GM12878 (cell line): Measurements from ENCODE around the gene MMP24. TPM values are rescaled to one million over a fixed set of nuclear protein-coding genes. Genes with fewer than 3 reads are reported as not detected.

Source experiments
- ATAC-seq: fragments of 200-7000 bp; cut with Tn5 transposase; 3 replicates; pipeline ENCODE4 v1.9.1; 2020; ENCODE audit warnings: mild to moderate bottlenecking, moderate library complexity
- BruUV-seq: library from RNA; stranded (reverse); fragments of 400-500 nt; replicated peaks from 2 replicates; lab custom pipeline; 2021; lab: Mats Ljungman, UMichigan
- CTCF ChIA-PET: fragments of 300-600 bp; sonication (Branson Sonifier 250); formaldehyde crosslinking; extraction: SDS; loops from one replicate; lab custom pipeline; 2021; ENCODE audit warnings: inconsistent platforms; lab: Yijun Ruan, JAX
- POLR2A ChIA-PET: fragments of 350-600 bp; formaldehyde crosslinking; extraction: SDS; loops from one replicate; lab custom pipeline; 2021; ENCODE audit warnings: inconsistent platforms; lab: Charles Lee
- RAD21 ChIA-PET: fragments of 300-600 bp; sonication (Branson Sonifier 250); formaldehyde crosslinking; loops from one replicate; lab custom pipeline; 2023; ENCODE audit warnings: antibody characterized with exemption; ENCODE audit not compliant: unreplicated experiment; lab: Charles Lee
- SMC1A ChIA-PET: fragments of 300-600 bp; sonication (Branson Sonifier 250); formaldehyde crosslinking; loops from one replicate; lab custom pipeline; 2023; ENCODE audit not compliant: unreplicated experiment, uncharacterized antibody; lab: Charles Lee
- DNase-seq: peaks from one replicate; pipeline ENCODE4 v3.0.0-alpha.2; 2011; ENCODE audit warnings: low read depth, low spot score
- FAIRE-seq: peaks from 3 replicates; lab custom pipeline; 2011; peaks lifted over from hg19 to GRCh38; lab: Jason Lieb, UNC
- H2AFZ ChIP-seq: 2 replicates; pipeline ENCODE4 v1.6.0; 2011; ENCODE audit warnings: low read depth, low read length, control low read depth; ENCODE audit not compliant: control insufficient read depth
- H3K27ac ChIP-seq: 2 replicates; pipeline ENCODE4 v1.5.1; 2011; ENCODE audit warnings: control low read depth; ENCODE audit not compliant: control insufficient read depth, insufficient read depth
- H3K27me3 ChIP-seq, 2 experiments: replicated peaks in 1 of 2; 2 replicates each; pipeline versions ENCODE4 v1.6.0 to v1.6.1; 2011; ENCODE audit warnings: low read length in 1 of 2; ENCODE audit not compliant: control insufficient read depth in 2 of 2, insufficient read depth in 2 of 2
- H3K36me3 ChIP-seq, 2 experiments: 2 replicates each; pipeline ENCODE4 v1.5.1; 2011; ENCODE audit warnings: low read length in 1 of 2; ENCODE audit not compliant: control insufficient read depth in 2 of 2, insufficient read depth in 2 of 2
- H3K4me1 ChIP-seq: 2 replicates; pipeline ENCODE4 v1.6.1; 2011; ENCODE audit warnings: mild to moderate bottlenecking, low read length, moderate library complexity, mixed read lengths; ENCODE audit not compliant: control insufficient read depth, insufficient read depth
- H3K4me2 ChIP-seq: 2 replicates; pipeline ENCODE4 v1.6.0; 2011; ENCODE audit warnings: control low read depth; ENCODE audit not compliant: control insufficient read depth, insufficient read depth
- H3K4me3 ChIP-seq: fragments of 200-600 bp; sonication (generic); 2 replicates; pipeline ENCODE4 v1.5.1; 2016
- H3K79me2 ChIP-seq: 2 replicates; pipeline ENCODE4 v1.6.0; 2011; ENCODE audit warnings: low read length; ENCODE audit not compliant: control insufficient read depth, insufficient read depth
- H3K9ac ChIP-seq: 2 replicates; pipeline ENCODE4 v1.8.0; 2011; ENCODE audit warnings: low read length, control low read depth, mixed read lengths; ENCODE audit not compliant: control insufficient read depth, insufficient read depth
- H3K9me3 ChIP-seq: replicated peaks from 3 replicates; pipeline ENCODE4 v1.5.1; 2011; ENCODE audit warnings: mild to moderate bottlenecking, low read length; ENCODE audit not compliant: control insufficient read depth, insufficient read depth
- H4K20me1 ChIP-seq: 2 replicates; pipeline ENCODE4 v1.6.0; 2011; ENCODE audit not compliant: control insufficient read depth, insufficient read depth
- CBX5 ChIP-seq: sonication (generic); IDR thresholded peaks from 2 replicates; pipeline ENCODE4 v1.6.1; 2016; ENCODE audit warnings: low read depth, moderate library complexity, mild to moderate bottlenecking, inconsistent platforms
- E2F8 ChIP-seq: fragments of 450-650 bp; IDR thresholded peaks from 2 replicates; pipeline ENCODE4 v1.6.1; 2018; ENCODE audit warnings: mild to moderate bottlenecking, low read depth, moderate library complexity; ENCODE audit not compliant: partially characterized antibody
- EED ChIP-seq: sonication (generic); IDR thresholded peaks from 2 replicates; pipeline ENCODE4 v1.6.1; 2016; ENCODE audit warnings: antibody characterized with exemption, low read depth
- MYB ChIP-seq: fragments of 150-350 bp; IDR thresholded peaks from 2 replicates; pipeline ENCODE4 v1.6.1; 2014; ENCODE audit warnings: mild to moderate bottlenecking, low read depth, low read length, borderline replicate concordance
- NKRF ChIP-seq: fragments of 450-650 bp; conservative IDR thresholded peaks from 2 replicates; pipeline ENCODE4 v1.6.1; 2017; ENCODE audit warnings: mild to moderate bottlenecking, moderate library complexity
- RCOR1 ChIP-seq: conservative IDR thresholded peaks from 2 replicates; pipeline ENCODE4 v1.6.1; 2012; ENCODE audit warnings: low read depth, low read length, improper control_type of control experiment
- RELA ChIP-seq: fragments of 450-650 bp; IDR thresholded peaks from 2 replicates; pipeline ENCODE4 v1.8.0; 2014; ENCODE audit warnings: borderline replicate concordance; ENCODE audit not compliant: partially characterized antibody
- SMARCA5 ChIP-seq: fragments of 450-650 bp; IDR thresholded peaks from 2 replicates; pipeline ENCODE4 v1.6.1; 2017; ENCODE audit warnings: mild to moderate bottlenecking
- TCF7 ChIP-seq: IDR thresholded peaks from 2 replicates; pipeline ENCODE4 v1.6.1; 2014; ENCODE audit warnings: antibody characterized with exemption, borderline replicate concordance
- USF2 ChIP-seq: IDR thresholded peaks from 2 replicates; pipeline ENCODE4 v1.6.1; 2011; ENCODE audit warnings: low read depth, low read length, improper control_type of control experiment, borderline replicate concordance
- YY1 ChIP-seq: IDR thresholded peaks from 2 replicates; pipeline ENCODE4 v1.6.1; 2011; ENCODE audit warnings: low read depth, mild to moderate bottlenecking, low read length
- ZBTB40 ChIP-seq: fragments of 450-650 bp; IDR thresholded peaks from 2 replicates; pipeline ENCODE4 v1.6.1; 2016; ENCODE audit warnings: mild to moderate bottlenecking, moderate library complexity, borderline replicate concordance
- WGBS: methylation state at CpG from one replicate; pipeline ENCODE4 v1.1.6; 2016; ENCODE audit warnings: low lambda C conversion rate; ENCODE audit not compliant: insufficient replicate concordance, insufficient coverage; ENCODE audit errors: missing lambda C conversion rate; 5-methylcytosine and 5-hydroxymethylcytosine counted together
- in situ Hi-C: fragments of 300-500 bp; cut with MboI; formaldehyde crosslinking; loops from 9 replicates; pipeline ENCODE4 v1.14.3; 2018; ENCODE audit warnings: mixed read lengths
- intact Hi-C: fragments of 100-400 bp; cut with micrococcal nuclease; formaldehyde crosslinking; loops from one replicate; pipeline ENCODE4 v1.14.2; 2022; ENCODE audit not compliant: unreplicated experiment
- polyA plus RNA-seq, 11 experiments: library from polyadenylated mRNA; depleted of rRNA in 4 of 11; unstranded in 6 of 11; stranded (reverse) in 5 of 11; fragments of >200 nt; fragmentation: Nextera tagmentation in 4 of 11; fragmentation: Illumina TruSeq in 1 of 11; extraction: Ambion mirVana in 4 of 11; extraction: Trizol in 1 of 11; gene quantifications; 1 replicate in 1 of 11; 2 replicates in 10 of 11; pipeline versions ENCODE4 v1.2.1 to v1.2.3, GENCODE V29; 2011 to 2016; ENCODE audit warnings: inconsistent platforms in 2 of 11, missing spikeins in 2 of 11, low read depth in 1 of 11
- total RNA-seq, 4 experiments: library from RNA; depleted of rRNA in 3 of 4; stranded (reverse); fragments of >200 nt in 3 of 4; fragmentation: Illumina TruSeq in 1 of 4; extraction: Trizol in 1 of 4; gene quantifications; 2 replicates each; pipeline versions ENCODE4 v1.2.1 to v1.2.3, GENCODE V29; 2013 to 2021

The MMP24 gene
- total and polyA plus RNA-seq, 10 of the 15 experiments (the other 5 are each of a cell fraction or from before 2014, with no cell fraction given) = 0.01 to 0.11 (median 0.04) TPM; not detected in 5

- TF ChIP-seq ZBTB40 = peak; percentile 37; the same call in 1 of the 2 replicates
These were observed 58.7 kb downstream of the MMP24 start (continued) for GRCh38 chr20:35284992-35285805.

GRCh38 chr20:35285806-35286076 lies 59.3 kb downstream of the MMP24 start:
- BruUV-seq = no TSS peak
- H3K36me3 ChIP-seq = peaks cover 0 to under 1% of the 10 kb centered on the region in 2 experiments; a peak in 1 of 4 replicates
- ChIA-PET CTCF (no interaction called here), SMC1A (no interaction called here), POLR2A (no interaction called here), RAD21 (no interaction called here)
- FAIRE-seq (peak; percentile 86), DNase-seq (no peak), ATAC-seq (no peak)
- intact Hi-C loops = no loop called here
- in situ Hi-C loops = no loop called here
- H3K4me3 ChIP-seq = no peak overlapping the region
- no peaks in the 10 kb centered on the region for H3K27me3 ChIP-seq
- H4K20me1 ChIP-seq = no peaks in the 10 kb centered on the region
- peaks cover 24% of the 10 kb centered on the region for H3K79me2 ChIP-seq
- H3K9me3 ChIP-seq = no peaks in the 10 kb centered on the region
- H3K4me2 ChIP-seq = no peak overlapping the region
- 74% methylated on average over 5 of the region's 5 CpGs for WGBS
- peaks cover 3% of the 10 kb centered on the region; the same call in 1 of the 2 replicates for H3K4me1 ChIP-seq
- no peak overlapping the region for H3K27ac ChIP-seq
- no peak overlapping the region for H3K9ac ChIP-seq
- H2AFZ ChIP-seq = no peak overlapping the region
- no peak for TF ChIP-seq USF2
- TF ChIP-seq YY1 = no peak
- no peak for TF ChIP-seq CBX5
- TF ChIP-seq RCOR1 = no peak
- TF ChIP-seq MYB = no peak
- no peak for TF ChIP-seq EED
- no peak for TF ChIP-seq TCF7
- no peak for TF ChIP-seq SMARCA5
- no peak for TF ChIP-seq NKRF
- TF ChIP-seq RELA = no peak
- no peak for TF ChIP-seq E2F8
